Gastroesophageal sphincter (tissue), 4 donors: ENCODE measurements around the gene CCDC27. TPM values are rescaled to one million over a fixed set of nuclear protein-coding genes. Genes with fewer than 3 reads are reported as not detected.

Experiments
- ATAC-seq: fragments of 150-250 bp; one replicate; pipeline ENCODE4 v1.9.1; 2016; ENCODE audit warnings: mild to moderate bottlenecking, moderate library complexity
- H3K27ac ChIP-seq, 4 donors: fragments of 200-600 bp; sonication (generic) in 3 of 4; 1 replicate in 3 of 4; 2 replicates in 1 of 4; pipeline ENCODE4 v1.5.1; 2016 to 2019
- H3K27me3 ChIP-seq: fragments of 200-600 bp; sonication (generic); one replicate; pipeline ENCODE4 v1.5.1; 2019
- H3K36me3 ChIP-seq, 2 donors: fragments of 200-600 bp; sonication (generic); one replicate each; pipeline ENCODE4 v1.5.1; 2019; ENCODE audit warnings: control low read depth in 1 of 2
- H3K4me1 ChIP-seq, 3 donors: fragments of 200-600 bp; sonication (generic); 1 replicate in 2 of 3; 2 replicates in 1 of 3; pipeline ENCODE4 v1.5.1; 2016 to 2019; ENCODE audit warnings: control low read depth in 2 of 3
- H3K4me3 ChIP-seq, 2 donors: fragments of 200-600 bp; sonication (generic); one replicate each; pipeline ENCODE4 v1.5.1; 2019; ENCODE audit warnings: mild to moderate bottlenecking in 1 of 2, moderate library complexity in 1 of 2
- H3K9me3 ChIP-seq, 3 donors: fragments of 200-600 bp; sonication (generic); one replicate each; pipeline ENCODE4 v1.5.1; 2017 to 2019; ENCODE audit warnings: control low read depth in 2 of 3
- EP300 ChIP-seq: sonication (generic); formaldehyde crosslinking; IDR thresholded peaks from one replicate; pipeline ENCODE4 v1.6.1; 2017; ENCODE audit warnings: antibody characterized with exemption, mild to moderate bottlenecking
- POLR2A ChIP-seq, 2 donors: fragments of 450-650 bp; IDR thresholded peaks; one replicate each; pipeline ENCODE4 v1.6.1; 2017; ENCODE audit warnings: antibody characterized with exemption in 2 of 2, mild to moderate bottlenecking in 2 of 2, moderate library complexity in 1 of 2
- POLR2AphosphoS5 ChIP-seq: sonication (generic); formaldehyde crosslinking; IDR thresholded peaks from one replicate; pipeline ENCODE4 v1.6.1; 2017; ENCODE audit warnings: antibody characterized with exemption
- WGBS, 2 donors: methylation state at CpG; one replicate each; pipeline ENCODE4 v1.1.5; 2018; ENCODE audit warnings: low coverage in 1 of 2; 5-methylcytosine and 5-hydroxymethylcytosine counted together
- total RNA-seq, 4 donors: library from RNA; depleted of rRNA; stranded (reverse); fragments of >200 nt; gene quantifications; one replicate each; pipeline ENCODE4 v1.1.0, GENCODE V29; 2016
- TF ChIP-seq, protein P1 (sequence below), 4 experiments: fragments of 200-600 bp in 2 of 4; fragments of 450-650 bp in 2 of 4; sonication (generic) in 1 of 4; IDR thresholded peaks; one replicate each; pipeline ENCODE4 v1.5.1; 2017 to 2019; ENCODE audit warnings: antibody characterized with exemption in 4 of 4, mild to moderate bottlenecking in 2 of 4, moderate library complexity in 2 of 4

CCDC27 gene
- total RNA-seq, 4 donors from 2014 or later, result not detected

DNA sequence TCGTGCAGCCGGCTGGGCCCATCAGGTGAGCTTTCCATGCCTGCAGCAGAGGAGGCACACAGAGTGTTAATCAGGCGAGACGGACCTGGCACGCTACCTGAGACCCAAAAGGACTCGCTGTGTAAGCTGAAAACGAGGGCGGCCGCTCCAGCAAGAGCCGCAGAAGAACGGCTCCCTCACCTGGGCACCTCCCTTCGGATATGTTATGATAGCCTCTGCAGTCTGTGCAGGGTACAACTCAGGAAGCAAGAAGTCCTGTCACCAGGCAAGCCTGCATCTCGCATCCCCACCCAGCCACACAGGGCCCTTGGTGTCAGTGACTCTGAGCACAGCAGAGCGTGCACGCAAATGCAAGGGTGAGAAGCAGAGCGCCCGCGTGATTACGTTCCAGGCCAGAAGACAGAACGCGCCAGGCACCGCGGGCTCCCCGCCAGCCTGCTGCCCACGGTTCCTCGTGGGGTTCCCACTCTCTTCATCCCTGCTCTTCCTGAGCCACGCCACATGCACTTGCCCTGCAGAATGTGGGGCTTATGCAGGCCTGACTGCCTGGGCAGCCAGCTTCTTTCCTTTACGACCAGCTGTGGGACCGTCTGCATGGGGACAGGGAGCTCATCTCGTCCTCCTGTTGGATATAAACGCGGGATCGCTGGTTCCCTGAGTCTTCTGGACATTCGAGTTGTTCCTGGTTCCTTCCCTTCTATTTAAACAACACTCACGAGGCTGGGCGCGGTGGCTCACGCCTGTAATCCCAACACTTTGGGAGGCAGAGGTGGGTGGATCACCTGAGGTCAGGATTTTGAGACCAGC, 64.3 kb downstream of the CCDC27 start:
- no peaks in the 10 kb centered on the region for H3K4me1 ChIP-seq
- WGBS, 2 donors, result 80 to 81% methylated on average over 1 to 13 of the region's 38 CpGs
- TF ChIP-seq POLR2A (IDR thresholded peaks at IDR 0.05) (no peak), POLR2AphosphoS5 (no peak), EP300 (no peak)
- TF ChIP-seq, protein P1, sequence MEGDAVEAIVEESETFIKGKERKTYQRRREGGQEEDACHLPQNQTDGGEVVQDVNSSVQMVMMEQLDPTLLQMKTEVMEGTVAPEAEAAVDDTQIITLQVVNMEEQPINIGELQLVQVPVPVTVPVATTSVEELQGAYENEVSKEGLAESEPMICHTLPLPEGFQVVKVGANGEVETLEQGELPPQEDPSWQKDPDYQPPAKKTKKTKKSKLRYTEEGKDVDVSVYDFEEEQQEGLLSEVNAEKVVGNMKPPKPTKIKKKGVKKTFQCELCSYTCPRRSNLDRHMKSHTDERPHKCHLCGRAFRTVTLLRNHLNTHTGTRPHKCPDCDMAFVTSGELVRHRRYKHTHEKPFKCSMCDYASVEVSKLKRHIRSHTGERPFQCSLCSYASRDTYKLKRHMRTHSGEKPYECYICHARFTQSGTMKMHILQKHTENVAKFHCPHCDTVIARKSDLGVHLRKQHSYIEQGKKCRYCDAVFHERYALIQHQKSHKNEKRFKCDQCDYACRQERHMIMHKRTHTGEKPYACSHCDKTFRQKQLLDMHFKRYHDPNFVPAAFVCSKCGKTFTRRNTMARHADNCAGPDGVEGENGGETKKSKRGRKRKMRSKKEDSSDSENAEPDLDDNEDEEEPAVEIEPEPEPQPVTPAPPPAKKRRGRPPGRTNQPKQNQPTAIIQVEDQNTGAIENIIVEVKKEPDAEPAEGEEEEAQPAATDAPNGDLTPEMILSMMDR (IDR thresholded peaks at IDR 0.05), result no peak
- H3K9me3 ChIP-seq, result no peaks in the 10 kb centered on the region
- peaks cover 0 to 80% of the 10 kb centered on the region in 2 donors for H3K36me3 ChIP-seq
- H3K27me3 ChIP-seq, result no peaks in the 10 kb centered on the region
- no peak overlapping the region for H3K27ac ChIP-seq
- no peak for ATAC-seq
- H3K4me3 ChIP-seq, result no peak overlapping the region

DNA sequence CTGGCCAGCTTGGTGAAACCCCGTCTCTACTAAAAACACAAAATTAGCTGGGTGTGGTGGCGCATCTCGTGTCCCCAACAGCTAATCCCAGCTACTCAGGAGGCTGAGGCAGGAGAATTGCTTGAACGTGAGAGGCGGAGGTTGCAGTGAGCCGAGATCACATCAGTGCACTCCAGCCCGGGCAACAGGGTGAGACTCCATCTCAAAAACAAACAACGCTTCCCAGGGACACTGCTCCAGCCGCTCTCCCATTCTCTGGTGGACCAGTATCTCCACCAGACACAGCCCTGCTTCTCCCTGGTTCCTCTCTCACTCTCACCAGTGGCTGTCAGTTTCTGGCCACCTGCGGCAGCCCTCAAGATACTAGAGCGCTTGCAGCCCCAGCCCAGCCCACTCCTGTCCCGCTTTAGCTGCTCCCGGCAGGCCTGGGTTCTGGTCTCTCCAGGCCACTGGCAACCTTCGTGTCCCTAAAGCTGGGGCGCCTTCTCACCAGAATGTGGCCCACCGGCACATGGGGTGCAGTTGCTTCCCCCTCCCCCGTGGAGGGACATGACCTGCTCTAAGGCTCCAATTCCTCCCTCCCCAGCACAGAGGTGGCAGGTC, 65.0 kb downstream of the CCDC27 start:
- WGBS, 2 donors, result 83 to 100% methylated on average over 2 to 8 of the region's 17 CpGs
- TF ChIP-seq, protein P1 (IDR thresholded peaks at IDR 0.05), result no peak
- no peak for TF ChIP-seq POLR2A (IDR thresholded peaks at IDR 0.05)
- TF ChIP-seq POLR2AphosphoS5, result no peak
- TF ChIP-seq EP300, result no peak
- H3K36me3 ChIP-seq, result peaks cover 0 to 87% of the 10 kb centered on the region in 2 donors
- no peak overlapping the region for H3K4me3 ChIP-seq
- H3K4me1 ChIP-seq, result no peaks in the 10 kb centered on the region
- no peak for ATAC-seq
- H3K27ac ChIP-seq, result no peak overlapping the region
- H3K27me3 ChIP-seq, result no peaks in the 10 kb centered on the region
- H3K9me3 ChIP-seq, result no peaks in the 10 kb centered on the region

DNA sequence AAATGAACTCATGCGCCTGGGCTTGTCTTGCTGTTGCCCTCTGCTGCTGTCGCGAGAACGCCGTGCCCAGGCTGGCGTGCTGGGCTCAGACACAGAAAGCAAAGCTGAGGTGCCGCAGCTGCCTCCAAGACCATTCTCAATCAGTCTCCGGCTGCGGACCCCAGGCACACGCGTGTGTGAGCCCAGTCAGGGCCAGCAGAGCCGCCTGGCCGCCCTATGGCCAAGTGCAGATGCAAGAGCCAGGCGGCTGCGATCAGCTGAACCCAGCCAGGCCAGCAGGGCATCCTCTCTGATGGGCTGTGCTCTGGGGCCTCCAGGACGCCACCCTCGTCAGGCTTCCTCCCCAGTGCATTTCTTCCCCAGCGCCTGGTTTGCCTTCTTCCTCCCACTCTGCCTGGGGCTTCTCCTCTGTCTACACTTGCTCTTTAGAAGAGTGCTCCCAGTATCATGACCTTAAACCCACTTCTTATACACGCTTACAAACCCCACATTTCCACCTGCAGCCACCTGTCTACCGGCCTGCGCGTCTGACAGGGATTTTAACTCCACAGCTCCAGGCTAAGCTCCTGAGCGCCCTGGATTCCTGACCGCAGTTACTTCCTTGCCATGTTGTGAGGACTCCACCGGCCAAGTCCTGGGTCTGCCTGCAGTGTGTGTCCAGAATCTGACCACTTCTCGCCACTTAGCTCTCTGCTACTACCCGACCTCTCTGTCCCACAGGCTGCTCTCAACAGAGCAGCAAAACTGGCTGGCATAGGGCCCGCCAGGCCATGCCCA, 65.8 kb downstream of the CCDC27 start:
- 81 to 93% methylated on average over 6 to 15 of the region's 28 CpGs for WGBS, 2 donors
- Histone ChIP-seq H3K27me3 (no peaks in the 10 kb centered on the region), H3K4me3 (no peak overlapping the region), H3K4me1 (no peaks in the 10 kb centered on the region), H3K27ac (no peak overlapping the region), H3K36me3 (peaks cover 0 to 95% of the 10 kb centered on the region in 2 donors), H3K9me3 (no peaks in the 10 kb centered on the region)
- TF ChIP-seq, protein P1 (IDR thresholded peaks at IDR 0.05), result no peak
- no peak for TF ChIP-seq EP300
- no peak for TF ChIP-seq POLR2AphosphoS5
- no peak for TF ChIP-seq POLR2A (IDR thresholded peaks at IDR 0.05)
- ATAC-seq, result no peak

DNA sequence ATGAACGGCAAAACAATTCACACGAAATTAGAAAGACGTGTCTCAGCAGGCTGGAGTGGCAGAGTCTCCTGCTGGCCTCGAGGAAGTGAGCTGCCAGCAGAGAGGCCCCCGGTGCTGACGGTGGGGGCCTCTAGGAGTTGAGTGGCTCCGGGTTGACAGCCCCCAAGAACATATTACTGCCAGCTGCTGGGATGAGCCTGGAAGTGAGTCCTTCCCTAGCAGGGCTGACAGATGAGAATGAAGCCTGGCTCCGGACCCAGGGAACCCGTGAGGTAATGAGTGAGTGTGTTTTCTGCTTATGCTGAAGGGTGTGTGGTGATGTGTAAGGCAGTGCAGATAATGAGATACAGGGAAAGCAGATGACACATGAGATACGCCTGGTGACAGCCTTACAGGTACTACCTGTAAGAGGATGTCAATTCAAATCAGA, 67.5 kb downstream of the CCDC27 start:
- peaks cover 0 to 97% of the 10 kb centered on the region in 2 donors for H3K36me3 ChIP-seq
- WGBS, 2 donors, result 34 to 54% methylated on average over 6 to 7 of the region's 10 CpGs

More for the DNA sequence above, 67.5 kb downstream of the CCDC27 start:
- TF ChIP-seq POLR2AphosphoS5 (no peak), POLR2A (IDR thresholded peaks at IDR 0.05) (no peak), EP300 (no peak)
- TF ChIP-seq, protein P1 (IDR thresholded peaks at IDR 0.05), result no peak
- Histone ChIP-seq H3K27ac (no peak overlapping the region), H3K9me3 (no peaks in the 10 kb centered on the region), H3K27me3 (no peaks in the 10 kb centered on the region), H3K4me1 (no peaks in the 10 kb centered on the region), H3K4me3 (no peak overlapping the region)
- ATAC-seq, result no peak
